ENCODE measurements around the gene ZNF320.
"Not testable (repeated sequence)": the region's sequence is repeated elsewhere in the genome, so short reads cannot be mapped to it uniquely, and the experiment has no call there.

Gene ZNF320

DNA sequence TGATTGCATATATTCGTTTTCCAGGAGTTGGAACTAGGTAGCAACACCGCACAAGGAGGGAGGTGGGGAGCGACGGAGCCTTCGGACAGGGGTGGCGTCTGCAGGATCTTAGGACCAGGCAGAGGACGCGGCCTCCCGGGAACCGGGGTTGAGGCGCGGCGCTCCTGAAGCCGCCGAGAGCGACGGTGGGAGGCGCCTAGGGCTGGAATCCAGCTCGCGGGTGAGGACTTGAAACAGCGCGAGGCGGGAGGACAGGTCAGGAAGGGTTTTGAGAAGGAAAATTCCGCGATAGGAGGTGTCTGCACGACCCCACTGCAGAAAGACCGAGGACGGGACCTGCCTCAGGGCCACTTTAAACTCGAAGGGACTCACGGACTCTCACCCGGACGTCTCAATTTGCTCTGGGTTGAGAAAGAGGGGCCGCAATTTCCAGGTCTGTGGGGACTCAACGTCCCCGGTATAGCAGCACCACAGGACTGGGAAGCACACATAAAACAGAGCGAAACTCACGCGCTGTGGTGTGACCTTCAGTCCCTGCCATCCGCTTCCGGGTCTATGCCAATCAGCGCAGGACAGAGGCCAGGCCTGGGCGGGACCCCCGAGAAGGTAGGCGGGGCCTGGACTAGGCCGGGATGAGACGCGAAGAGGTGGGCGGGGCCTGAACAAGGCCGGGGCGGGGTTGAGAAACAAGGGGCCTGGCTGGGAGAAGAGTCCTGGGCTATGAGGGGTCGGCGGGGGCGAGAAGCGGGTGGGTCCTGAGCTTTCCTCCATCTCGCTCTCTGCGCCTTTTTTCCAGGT is at the start of gene ZNF320:
TSS of gene ZNF320 (minus strand) at position 498 of the 798 bp plus-strand sequence. CDS start 7,380 bp downstream, outside the sequence.
- peak; percentile 82 for DNase-seq

DNA sequence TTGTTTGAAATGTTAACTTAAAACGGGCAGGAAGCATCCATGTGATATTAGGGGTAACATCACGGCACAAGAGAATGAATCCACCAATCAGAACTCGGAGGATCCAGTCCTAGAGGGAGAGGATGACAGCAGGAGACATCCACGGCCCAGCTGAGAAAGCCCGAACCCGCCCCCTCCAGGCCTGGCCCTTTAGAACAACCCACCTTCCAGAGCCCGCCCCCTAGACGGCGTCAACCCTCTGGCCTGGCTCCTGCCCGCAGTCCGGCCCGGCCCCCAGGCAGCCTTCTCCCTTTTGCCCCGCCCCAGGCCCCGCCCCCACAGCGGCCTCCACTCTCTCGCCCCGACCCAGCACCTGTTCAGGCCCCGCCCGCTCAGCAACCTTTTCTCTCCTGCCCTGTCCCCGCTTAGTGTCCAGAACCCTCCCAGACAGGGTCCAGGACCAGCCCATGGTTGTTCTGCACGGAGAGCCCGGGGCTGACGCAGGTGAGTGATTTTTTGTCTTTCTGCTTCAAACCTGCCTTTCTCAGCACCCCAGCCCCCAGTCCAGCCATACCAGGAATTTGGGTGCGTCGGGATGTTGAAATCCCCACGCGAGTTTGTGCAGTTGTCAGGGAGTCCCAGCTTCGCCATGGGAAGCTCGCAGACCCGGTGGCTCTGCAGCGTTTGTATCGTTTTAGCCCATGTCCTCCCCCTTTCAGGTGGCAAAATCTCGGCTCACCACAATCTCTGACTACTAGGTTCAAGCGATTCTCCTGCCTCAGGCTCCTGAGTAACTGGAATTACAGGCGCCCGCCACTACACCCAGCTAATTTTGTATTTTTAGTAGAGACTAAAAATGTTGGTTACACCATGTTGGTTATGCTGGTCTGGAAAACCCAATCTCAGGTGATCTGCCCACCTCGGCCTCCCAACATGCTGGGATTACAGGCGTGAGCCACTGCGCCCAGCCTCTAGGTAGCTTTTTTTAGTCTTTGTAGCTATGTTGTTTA is 49.2 kb upstream of the ZNF320 start:
- DNase-seq, result no peak

DNA sequence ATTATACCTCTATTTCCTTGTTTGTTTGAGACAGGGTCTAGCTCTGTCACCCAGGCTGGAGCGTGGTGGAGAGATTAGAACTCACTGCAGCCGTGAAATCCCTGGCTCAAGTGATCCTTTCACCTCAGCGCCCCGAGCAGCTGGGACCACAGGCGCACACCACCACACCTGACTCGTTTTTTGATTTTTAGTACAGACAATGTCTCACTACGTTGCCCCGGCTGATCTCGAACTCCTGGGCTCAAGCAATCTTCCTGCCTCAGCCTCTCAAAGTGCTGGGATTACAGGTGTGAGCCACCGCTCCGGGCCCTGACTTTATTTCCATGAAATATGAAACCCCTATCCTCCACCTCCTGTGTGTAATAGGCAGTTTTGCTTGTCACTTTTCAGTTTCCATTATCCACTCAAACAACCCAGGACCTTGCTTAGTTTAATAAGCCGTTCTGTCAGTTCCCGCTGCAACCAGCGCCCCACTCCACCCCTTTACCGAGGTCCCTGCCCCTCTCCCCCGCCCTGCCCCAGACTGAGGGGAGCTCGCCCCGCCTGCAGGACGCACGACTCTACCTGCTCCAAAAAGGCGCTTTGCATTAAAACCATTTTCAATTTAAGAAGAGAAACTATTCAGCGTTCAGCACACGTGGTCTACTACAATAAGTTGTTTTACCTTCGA is 48.4 kb upstream of the ZNF320 start:
- no peak for DNase-seq

DNA sequence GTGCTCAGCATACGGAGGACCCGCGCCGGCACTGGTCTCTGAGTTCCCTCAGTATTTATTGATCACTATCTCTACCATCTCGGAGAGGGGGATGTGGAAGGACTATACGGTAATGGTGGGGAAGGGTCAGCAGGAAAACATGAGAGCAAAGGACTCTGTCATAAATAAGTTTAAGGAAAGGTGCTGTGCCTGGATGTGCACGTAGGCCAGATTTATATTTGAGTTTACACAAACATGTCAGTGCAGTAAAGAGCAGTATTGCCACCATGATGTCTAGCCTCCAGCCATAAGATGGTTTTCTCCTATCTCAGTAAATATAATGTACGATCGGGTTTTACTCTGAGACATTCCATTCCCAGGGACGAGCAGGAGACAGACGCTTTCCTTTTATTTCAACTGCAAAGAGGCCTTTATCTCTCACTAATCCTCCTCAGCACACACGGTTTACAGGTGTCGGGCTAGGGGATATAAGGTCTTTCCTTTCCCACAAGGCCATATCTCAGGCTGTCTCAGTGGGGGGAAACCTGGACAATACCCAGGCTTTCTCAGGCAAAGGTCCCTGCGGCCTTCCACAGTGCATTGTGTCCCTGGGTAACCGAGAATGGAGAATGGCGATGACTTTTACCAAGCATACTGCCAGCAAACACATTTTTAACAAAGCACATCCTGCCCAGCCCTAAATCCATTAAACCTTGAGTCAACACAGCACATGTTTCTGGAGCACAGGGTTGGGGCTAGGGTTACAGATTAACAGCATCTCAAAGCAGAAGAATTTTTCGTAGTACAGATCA is 47.5 kb upstream of the ZNF320 start:
- DNase-seq, result not testable (repeated sequence)

DNA sequence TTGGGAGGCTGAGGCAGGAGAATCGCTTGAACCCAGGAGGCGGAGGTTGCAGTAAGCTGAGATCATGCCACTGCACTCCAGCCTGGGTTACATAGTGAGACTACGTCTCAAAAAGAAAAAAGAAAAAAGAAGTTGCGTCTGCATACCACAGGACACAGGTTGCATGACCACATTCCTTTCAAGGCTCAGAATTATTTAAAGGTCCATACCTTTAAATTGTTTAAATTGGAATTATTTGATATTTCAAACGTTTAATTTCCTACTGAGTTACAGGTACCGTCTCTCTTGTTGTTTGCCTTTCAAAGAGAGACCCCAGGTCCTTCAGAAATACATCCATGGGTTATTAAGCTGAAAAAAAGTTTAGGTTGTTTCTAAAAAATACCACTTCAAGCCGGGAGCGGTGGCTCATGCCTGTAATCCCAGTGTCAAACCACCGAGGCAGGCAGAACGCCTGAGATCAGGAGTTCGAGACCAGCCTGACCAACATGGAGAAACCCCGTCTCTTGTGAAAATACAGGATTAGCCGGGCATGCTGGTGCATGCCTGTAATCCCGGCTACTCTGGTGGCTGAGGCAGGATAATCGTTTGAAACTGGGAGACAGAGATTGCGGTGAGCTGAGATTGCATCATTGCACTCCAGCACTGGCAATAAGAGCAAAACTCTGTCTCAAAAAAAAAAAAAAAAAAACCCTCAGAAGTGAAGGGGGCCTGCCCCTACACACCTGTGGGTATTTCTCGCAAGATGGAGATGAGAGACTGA is 46.6 kb upstream of the ZNF320 start:
- no peak for DNase-seq

DNA sequence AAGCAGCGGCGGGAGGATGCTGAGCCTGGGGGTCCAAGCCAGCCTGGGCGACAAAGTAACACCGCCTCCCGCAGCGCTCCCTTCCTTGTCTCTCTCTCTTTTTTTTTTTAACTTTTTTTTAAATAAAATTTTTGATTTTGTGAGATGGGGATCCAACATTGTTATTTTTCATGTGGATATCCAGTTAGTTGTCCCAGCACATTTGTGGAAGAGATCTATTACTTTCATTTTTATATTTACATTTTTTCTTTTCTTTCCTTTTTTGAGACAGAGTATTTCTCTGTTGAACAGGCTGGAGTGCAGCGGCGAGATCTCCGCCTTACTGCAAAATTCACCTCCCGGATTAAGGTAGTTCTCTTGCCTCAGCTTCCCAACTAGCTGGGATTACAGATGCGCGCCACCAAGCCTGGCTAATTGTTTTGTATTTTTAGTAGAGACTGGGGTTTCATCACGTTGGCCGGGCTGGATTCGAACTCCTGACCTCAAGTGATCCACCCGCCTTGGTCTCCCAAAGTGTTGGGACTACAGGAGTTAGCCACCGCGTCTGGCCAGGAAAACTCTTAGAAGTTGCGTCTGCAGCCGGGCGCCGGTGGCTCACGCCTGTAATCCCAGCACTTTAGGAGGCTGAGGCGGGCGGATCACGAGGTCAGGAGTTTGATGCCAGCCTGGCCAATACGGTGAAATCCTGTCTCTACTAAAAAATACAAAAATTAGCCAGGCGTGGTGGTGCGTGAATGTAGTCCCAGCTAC is 45.9 kb upstream of the ZNF320 start:
- DNase-seq, result no peak

DNA sequence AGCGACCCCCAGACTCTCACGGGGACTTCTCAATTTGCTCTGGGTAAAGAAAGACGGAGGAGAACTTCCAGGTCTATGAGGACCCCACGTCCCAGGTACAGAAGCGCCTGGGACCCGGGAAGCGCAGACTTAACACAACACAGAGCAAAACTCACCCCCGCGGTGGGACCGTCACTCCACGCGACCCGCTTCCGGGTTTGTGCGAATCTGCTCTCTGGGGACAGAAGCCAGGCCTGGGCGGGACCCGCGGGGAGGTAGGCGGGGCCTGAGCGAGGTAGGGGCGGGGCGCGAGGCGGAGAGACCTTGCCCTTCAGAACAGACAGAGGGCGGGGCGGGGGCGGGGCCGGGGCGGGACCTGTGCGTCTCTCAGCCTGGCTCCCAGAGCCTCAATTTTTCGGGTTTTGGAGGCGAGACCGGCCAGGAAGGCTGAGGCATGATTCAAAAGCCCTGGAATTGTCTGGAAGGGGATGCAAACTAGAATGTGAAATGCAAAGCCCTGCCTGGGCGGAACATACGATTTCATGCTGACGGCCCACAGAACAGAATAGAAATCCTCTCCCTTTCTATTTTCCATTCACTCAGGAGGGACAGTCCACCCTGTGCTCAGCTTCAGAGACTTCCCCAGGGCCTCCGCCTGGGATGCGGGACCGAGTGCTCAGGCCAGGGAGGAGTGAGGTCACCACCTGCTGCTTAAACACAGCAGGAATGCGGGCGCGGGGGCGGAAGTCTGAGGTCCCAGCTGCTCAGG is 45.1 kb upstream of the ZNF320 start:
- DNase-seq, result peak; percentile 87

DNA sequence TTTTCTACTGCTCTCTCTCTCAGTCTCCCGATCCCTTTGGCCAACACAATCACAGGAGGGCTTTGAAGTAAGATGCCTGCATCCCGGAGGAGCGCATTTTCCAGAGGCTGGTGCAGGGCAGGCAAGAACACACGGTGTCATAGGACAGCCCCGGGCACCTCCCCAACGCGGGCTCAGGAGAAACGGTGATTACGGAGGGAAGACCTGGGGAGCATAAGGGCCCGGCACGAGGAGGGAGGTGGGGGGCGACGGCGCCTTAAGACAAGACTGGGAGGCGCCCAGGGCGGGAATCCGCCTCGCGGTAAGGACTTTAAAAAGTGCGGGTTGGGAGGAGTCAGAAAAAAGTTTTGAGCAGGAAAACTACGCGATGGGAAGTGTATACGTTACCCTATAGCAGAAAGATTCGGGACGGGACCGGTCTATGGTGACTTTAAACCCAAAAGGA is 44.5 kb upstream of the ZNF320 start:
- DNase-seq, result peak; percentile 5

DNA sequence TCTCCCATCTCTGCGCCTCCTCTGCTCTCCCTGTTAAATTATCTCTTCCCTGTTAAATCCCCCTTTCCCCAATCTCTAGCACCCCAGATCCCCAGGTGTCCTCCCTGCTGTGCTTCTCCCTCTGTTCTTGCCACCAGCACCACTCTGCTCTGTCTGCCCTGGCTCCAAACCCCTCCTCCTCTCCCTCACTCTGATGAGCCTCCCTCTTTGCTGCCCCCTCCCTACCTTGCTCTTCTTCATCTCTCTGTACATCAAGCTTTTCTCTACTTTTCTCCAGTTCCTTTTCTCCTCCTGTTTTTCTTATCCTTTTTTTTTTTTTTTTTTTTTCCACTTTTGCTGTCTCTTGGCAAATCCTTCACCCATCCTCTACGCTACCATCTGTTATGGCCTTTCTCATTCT is 44.1 kb upstream of the ZNF320 start:
- DNase-seq, result not testable (repeated sequence)

DNA sequence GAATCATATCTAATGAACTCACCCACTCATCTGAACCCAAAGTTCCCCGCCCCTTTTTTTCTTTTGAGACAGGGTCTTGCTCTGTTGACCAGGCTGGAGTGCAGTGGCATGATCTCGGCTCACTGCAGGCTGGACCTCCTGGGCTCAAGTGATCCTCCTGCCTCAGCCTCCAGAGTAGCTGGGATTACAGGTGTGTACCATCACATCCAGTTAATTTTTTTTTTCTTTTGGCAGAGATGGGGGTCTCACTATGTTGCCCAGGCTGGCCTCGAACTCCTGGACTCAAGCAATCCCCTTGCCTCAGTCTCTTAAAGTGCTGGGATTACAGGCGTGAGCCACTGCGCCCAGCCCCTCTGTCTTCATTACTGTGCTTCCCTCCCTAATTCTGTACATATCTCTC is 43.5 kb upstream of the ZNF320 start:
- DNase-seq, result not testable (repeated sequence)

DNA sequence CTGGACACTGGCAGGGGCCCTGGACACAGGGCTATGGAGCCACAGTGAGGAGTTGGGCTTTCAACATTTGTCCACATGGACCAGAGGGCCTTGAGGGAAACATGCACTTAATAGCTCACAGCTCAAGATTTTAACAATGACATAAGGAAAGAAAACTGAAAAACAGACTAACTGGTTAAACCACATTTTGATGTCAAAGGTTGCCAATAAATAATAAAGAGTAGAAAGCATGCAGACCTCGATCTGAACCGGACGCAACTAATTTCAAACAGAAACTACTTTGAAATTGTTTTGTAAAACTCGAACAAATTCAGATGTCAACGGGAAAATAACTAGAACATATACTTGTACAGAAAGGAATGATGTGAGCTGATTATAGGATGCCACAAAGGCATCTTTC is 41.3 kb upstream of the ZNF320 start:
- no peak for DNase-seq

DNA sequence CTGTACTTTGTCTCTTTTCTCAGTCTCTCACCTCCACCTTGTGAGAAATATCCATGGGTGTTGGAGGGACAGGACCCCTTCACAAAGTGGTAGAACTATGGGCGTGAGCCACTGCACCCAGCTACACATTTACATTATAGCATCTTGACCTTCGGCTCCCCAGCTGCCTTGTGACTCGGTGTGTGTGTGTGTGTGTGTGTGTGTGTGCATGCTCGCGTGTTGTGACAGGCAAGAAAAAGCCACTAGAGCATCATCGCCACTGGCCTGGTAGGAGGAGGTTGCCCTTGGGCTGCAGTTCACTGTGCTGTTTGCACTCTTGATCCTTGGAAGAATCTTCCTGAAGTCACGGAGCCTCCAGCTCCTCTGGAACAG is 39.5 kb upstream of the ZNF320 start:
- no peak for DNase-seq

DNA sequence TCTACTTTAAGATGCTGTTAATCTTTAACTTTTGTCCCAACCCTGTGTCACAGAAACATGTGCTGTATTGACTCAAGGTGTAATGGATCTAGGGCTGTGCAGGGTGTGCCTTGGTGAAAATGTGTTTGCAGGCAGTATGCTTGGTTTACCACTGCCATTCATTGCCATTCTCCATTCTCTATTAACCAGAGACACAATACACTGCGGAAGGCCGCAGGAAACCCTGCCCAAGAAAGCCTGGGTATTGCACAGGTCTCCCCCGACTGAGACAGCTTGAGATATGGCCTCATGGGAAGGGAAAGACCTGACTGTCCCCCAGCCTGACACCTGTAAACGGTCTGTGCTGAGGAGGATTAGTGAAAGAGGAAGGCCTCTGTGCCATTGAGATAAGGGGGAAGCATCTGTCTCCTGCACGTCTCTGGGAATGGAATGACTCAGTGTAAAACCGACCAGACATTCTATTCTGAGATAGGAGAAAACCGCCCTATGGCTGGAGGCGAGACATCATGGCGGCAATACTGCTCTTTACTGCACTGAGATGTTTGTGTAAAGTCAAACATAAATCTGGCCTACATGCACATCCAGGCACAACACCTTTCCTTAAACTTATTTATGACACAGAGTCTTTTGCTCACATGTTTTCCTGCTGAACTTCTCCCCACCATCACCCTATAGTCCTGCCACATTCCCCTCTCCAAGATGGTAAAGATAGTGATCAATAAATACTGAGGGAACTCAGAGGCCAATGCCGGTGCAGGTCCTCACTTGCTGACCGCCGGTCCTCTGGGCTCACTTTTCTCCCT is 38.9 kb upstream of the ZNF320 start:
- DNase-seq, result no peak

DNA sequence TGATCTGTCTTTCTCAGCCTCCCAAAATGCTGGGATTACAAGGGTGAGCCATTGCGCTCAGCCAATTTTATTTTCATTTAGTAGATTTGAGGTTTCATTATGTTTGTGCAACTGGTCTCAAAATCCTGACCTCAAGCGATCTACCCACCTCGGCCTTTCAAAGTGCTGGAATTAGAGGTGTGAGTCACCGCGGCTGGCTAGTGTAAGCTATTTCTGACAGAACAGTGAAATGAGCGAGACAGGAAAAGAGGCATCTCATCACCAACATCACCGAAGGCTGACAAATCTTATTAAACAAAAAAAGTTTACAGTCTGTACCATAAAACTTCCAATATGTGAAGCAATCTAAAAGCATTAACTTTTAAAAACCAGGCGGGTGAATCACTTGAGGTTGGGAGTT is 38.0 kb upstream of the ZNF320 start:
- no peak for DNase-seq

DNA sequence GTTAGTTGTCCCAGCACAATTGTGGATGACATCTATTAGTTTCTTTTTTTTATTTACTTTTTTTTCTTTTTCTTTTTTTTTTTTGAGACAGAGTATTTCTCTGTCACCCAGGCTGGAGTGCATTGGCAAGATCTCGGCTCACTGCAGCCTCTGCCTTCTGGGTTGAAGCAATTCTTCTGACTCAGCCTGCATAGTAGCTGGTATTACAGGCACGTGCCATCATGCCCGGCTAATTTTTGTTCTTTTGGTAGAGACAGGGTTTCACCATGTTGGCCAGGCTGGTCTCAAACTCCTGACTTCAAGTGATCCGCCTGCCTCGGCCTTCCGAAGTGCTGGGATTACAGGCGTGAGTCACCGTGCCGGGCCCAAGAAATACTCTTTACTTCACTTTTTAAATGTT is 27.2 kb upstream of the ZNF320 start:
- DNase-seq, result not testable (repeated sequence)

DNA sequence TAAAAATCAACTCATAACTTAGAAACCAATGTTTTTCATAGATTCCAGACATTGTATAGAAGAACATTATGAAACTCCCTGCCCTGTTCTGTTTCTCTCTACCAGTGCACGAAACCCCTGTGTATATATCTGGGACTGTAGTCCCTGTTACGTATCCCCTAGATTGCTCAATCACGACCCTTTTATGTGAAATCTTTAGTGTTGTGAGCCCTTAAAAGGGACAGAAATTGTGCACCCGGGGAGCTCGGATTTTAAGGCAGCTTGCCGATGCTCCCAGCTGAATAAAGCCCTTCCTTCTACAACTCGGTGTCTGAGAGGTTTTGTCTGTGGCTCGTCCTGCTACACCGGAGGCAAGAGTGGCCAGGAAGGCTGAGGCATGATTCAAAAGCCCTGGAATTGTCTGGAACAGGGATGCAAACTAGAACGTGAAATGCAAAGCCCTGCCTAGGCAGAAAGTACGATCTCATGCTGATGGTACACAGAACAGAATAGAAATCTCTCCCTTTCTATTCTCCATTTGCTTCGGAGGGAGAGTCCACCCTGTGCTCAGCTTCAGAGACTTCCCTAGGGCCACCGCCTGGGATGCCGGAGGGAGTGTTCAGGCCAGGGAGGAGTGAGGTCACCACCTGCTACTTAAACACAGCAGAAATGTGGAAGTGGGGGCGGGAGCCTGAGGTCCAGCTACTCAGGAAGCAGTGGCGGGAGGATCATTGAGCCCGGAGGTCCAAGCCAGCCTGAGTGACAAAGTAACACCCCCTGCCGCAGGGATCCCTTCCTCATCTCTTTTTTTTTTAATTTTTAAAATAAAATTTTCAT is 26.6 kb upstream of the ZNF320 start:
- DNase-seq, result no peak

DNA sequence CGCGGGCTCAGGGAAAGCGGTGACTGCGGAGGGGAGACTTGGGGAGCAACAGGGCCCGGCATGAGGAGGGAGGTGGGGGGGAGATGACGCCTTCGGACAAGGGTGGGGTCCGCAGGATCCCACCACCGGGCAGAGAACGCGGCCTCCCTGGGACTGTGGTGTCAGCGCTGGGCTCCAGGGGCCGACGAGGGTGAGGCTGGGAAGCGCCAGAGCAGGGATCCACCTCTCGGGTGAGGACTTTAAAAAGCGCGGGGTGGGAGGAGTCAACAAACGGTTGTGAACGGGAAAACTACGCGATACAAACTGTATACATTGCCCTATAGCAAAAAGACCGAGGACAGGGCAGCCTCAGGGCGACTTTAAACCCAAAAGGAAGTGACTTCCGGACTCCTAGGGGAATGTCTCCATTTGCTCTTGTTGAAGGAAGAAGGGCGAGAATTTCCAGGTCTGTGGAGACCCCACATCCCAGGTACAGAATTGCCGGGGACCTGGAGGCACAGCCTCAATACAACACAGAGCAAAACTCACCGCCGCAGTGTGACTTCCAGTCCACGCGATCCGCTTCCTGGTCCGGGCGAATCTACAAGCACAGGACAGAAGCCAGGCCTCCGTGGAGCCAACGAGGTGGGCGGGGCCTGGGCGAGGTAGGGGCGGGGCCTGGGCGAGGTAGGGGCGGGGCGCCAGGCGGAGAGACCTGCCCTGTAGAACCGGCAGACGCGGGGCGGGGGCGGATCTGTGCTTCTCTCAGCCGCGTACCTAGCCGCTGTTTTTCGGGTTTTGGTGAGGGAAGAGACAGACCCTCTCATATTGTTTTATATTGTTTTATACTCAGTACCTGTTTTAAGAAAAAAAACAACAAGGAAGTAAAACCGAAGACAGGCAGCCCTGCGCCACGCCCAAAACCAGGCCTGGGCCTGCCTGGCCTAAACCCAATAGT is 25.7 kb upstream of the ZNF320 start, which contains the start of gene ZNF888:
TSS of gene ZNF888 (minus strand) at position 588 of the 937 bp plus-strand sequence. CDS start 5,555 bp downstream, outside the sequence.
- peak; percentile 66 for DNase-seq

All from activated CD4-positive, alpha-beta T cell treated with anti-CD3 and anti-CD28 coated beads, Interleukin-10, Interleukin-2, amounts not matched to agents 100 ng/mL and 50 ng/mL, durations not matched to agents 16 hours and 8 hours (primary cell).